HCT116 (cell line): ENCODE data around the gene GRHL1.

Experiments
- EZH2phosphoT487 ChIP-seq: fragments of 200-600 bp; IDR thresholded peaks from 2 replicates; pipeline ENCODE4 v1.6.1; 2018; ENCODE audit warnings: antibody characterized with exemption, borderline replicate concordance
- JUND ChIP-seq: IDR thresholded peaks from 2 replicates; pipeline ENCODE4 v1.6.1; 2012
- POLR2A ChIP-seq: IDR thresholded peaks from 2 replicates; pipeline ENCODE4 v1.7.0; 2011; ENCODE audit warnings: borderline replicate concordance; ENCODE audit not compliant: insufficient read depth, insufficient read length; ENCODE audit errors: extremely low read depth
- TF ChIP-seq, protein P1 (sequence below), 3 experiments: fragments of 200-600 bp in 1 of 3; sonication (generic) in 1 of 3; IDR thresholded peaks in 2 of 3; conservative IDR thresholded peaks in 1 of 3; 2 replicates each; pipeline ENCODE4 v1.5.1; 2012 to 2017; ENCODE audit warnings: low read depth in 2 of 3, low read length in 2 of 3, antibody characterized with exemption in 1 of 3, borderline replicate concordance in 1 of 3, control low read depth in 1 of 3, mild to moderate bottlenecking in 1 of 3, mixed read lengths in 1 of 3, mixed run types in 1 of 3, moderate library complexity in 1 of 3; ENCODE audit not compliant: insufficient read depth in 1 of 3

DNA sequence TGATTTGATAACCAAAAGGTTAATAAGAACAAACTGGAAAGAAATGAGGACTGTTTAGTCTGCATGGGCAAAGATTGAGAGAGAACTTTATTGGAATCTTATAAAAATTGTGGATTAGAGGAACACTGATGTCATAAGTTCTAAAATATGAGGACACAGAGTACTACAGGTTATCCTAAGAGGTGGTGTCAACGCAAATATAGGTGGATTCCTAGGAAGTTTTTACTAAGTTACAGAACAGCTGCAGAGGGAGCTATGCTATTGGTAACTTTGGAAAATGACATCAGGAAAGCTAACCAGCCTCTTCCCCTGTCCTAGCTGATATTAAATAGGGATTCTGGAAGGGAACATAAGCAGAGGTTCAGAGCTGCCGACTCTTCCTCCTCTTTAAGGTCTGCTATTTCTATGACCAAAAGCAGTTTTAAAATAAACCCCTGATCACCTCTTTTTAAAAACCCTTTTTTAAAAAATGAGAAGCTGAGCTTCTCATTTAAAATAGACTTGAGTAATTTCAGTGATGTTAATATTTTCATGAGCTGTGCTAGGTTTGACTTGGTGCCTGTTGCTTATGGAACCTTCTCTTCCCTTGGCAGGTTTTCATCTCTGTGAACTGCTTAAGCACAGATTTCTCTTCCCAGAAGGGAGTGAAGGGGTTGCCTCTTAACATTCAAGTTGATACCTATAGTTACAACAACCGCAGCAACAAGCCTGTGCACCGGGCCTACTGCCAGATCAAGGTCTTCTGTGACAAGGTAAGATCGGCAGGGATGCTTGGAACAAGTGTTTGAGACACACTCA lies 34.2 kb downstream of the GRHL1 start:
- TF ChIP-seq, protein P1, sequence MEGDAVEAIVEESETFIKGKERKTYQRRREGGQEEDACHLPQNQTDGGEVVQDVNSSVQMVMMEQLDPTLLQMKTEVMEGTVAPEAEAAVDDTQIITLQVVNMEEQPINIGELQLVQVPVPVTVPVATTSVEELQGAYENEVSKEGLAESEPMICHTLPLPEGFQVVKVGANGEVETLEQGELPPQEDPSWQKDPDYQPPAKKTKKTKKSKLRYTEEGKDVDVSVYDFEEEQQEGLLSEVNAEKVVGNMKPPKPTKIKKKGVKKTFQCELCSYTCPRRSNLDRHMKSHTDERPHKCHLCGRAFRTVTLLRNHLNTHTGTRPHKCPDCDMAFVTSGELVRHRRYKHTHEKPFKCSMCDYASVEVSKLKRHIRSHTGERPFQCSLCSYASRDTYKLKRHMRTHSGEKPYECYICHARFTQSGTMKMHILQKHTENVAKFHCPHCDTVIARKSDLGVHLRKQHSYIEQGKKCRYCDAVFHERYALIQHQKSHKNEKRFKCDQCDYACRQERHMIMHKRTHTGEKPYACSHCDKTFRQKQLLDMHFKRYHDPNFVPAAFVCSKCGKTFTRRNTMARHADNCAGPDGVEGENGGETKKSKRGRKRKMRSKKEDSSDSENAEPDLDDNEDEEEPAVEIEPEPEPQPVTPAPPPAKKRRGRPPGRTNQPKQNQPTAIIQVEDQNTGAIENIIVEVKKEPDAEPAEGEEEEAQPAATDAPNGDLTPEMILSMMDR (IDR thresholded peaks at IDR 0.05 in 2 of 3, conservative IDR thresholded peaks at IDR 0.05 in 1 of 3; ENCODE audit: borderline replicate concordance in 1 of 3, insufficient read depth in 1 of 3, low read depth in 2 of 3, low read length in 2 of 3) = no peak
- TF ChIP-seq POLR2A = no peak
- no peak for TF ChIP-seq JUND
- no peak for TF ChIP-seq EZH2phosphoT487
